OCI-LY3 (cell line): ENCODE results near the gene MUC13.

Experiments
- H2AFZ ChIP-seq: fragments of 200-600, 300-600 bp; shearing (Covaris generic); 2 replicates; pipeline ENCODE4 v1.6.0; 2014; ENCODE audit warnings: antibody characterized with exemption, low read depth, low read length
- H3K27ac ChIP-seq: fragments of 200-600, 300-600 bp; sonication (generic); 2 replicates; pipeline ENCODE4 v1.5.1; 2014; ENCODE audit warnings: mild to moderate bottlenecking, low read length, moderate library complexity, mixed read lengths
- H3K27me3 ChIP-seq: fragments of 200-600, 300-600 bp; sonication (generic); 2 replicates; pipeline ENCODE4 v1.6.1; 2014; ENCODE audit warnings: low read depth, low read length, mixed read lengths
- H3K36me3 ChIP-seq: fragments of 200-600, 300-600 bp; sonication (generic); replicated peaks from 2 replicates; pipeline ENCODE3; 2014; ENCODE audit warnings: low read depth, low read length, mixed read lengths
- H3K4me1 ChIP-seq: fragments of 300-600, 200-600 bp; sonication (generic); 2 replicates; pipeline ENCODE4 v1.6.1; 2014; ENCODE audit warnings: low read length, mixed read lengths
- H3K4me2 ChIP-seq: fragments of 200-600, 300-600 bp; sonication (generic); 2 replicates; pipeline ENCODE4 v1.6.1; 2014; ENCODE audit warnings: low read length, mixed read lengths
- H3K4me3 ChIP-seq: fragments of 300-600, 200-600 bp; sonication (generic); 2 replicates; pipeline ENCODE4 v1.5.1; 2014; ENCODE audit warnings: antibody characterized with exemption, mild to moderate bottlenecking, low read length, moderate library complexity
- H3K79me2 ChIP-seq: fragments of 300-600, 200-600 bp; shearing (Covaris generic); 2 replicates; pipeline ENCODE4 v1.6.1; 2014; ENCODE audit warnings: mild to moderate bottlenecking, low read length, mixed read lengths
- H3K9ac ChIP-seq: fragments of 300-600, 200-600 bp; shearing (Covaris generic); 2 replicates; pipeline ENCODE4 v1.6.0; 2014; ENCODE audit warnings: mild to moderate bottlenecking, low read length, moderate library complexity
- H3K9me3 ChIP-seq: fragments of 200-600, 300-600 bp; shearing (Covaris generic); 2 replicates; pipeline ENCODE4 v1.6.1; 2014; ENCODE audit warnings: low read length, mixed read lengths; ENCODE audit not compliant: insufficient read depth
- H4K20me1 ChIP-seq: fragments of 200-600, 300-600 bp; sonication (generic); 2 replicates; pipeline ENCODE4 v1.6.1; 2016; ENCODE audit warnings: low read length, mixed read lengths; ENCODE audit not compliant: insufficient read depth
- CTCF ChIP-seq: fragments of 200-600, 300-600 bp; sonication (generic); IDR thresholded peaks from 2 replicates; pipeline ENCODE4 v1.5.1; 2014; ENCODE audit warnings: antibody characterized with exemption, low read length, low read depth
- EZH2phosphoT487 ChIP-seq: fragments of 200-600 bp; shearing (Covaris generic); IDR thresholded peaks from 2 replicates; pipeline ENCODE4 v1.6.1; 2018; ENCODE audit warnings: antibody characterized with exemption, mixed run types, low read depth

The MUC13 gene

GRCh38 chr3:124904835-124905492 is 29.6 kb downstream of the MUC13 start:
- no peaks in the 10 kb centered on the region for H3K9me3 ChIP-seq
- H3K79me2 ChIP-seq, result no peaks in the 10 kb centered on the region
- H3K27me3 ChIP-seq, result peaks cover 21% of the 10 kb centered on the region
- H3K4me3 ChIP-seq, result no peak overlapping the region
- TF ChIP-seq CTCF (no peak), EZH2phosphoT487 (no peak)
- no peak overlapping the region for H3K9ac ChIP-seq
- H3K27ac ChIP-seq, result no peak overlapping the region
- H2AFZ ChIP-seq, result no peak overlapping the region
- no peak overlapping the region for H3K4me2 ChIP-seq
- no peaks in the 10 kb centered on the region for H4K20me1 ChIP-seq
- H3K36me3 ChIP-seq, result no peaks in the 10 kb centered on the region
- H3K4me1 ChIP-seq, result peaks cover 5% of the 10 kb centered on the region

- Histone ChIP-seq H3K79me2 (no peaks in the 10 kb centered on the region), H3K4me2 (no peak overlapping the region), H4K20me1 (no peaks in the 10 kb centered on the region), H3K27ac (no peak overlapping the region), H3K4me3 (no peak overlapping the region), H3K4me1 (peaks cover 5% of the 10 kb centered on the region), H2AFZ (no peak overlapping the region), H3K36me3 (no peaks in the 10 kb centered on the region), H3K9ac (no peak overlapping the region), H3K27me3 (peaks cover 21% of the 10 kb centered on the region), H3K9me3 (no peaks in the 10 kb centered on the region)
- no peak for TF ChIP-seq EZH2phosphoT487
- TF ChIP-seq CTCF, result no peak
Measured at GRCh38 chr3:124903896-124904834, 30.4 kb downstream of the MUC13 start.

GRCh38 chr3:124896824-124897526 is 37.6 kb downstream of the MUC13 start:
- H3K9me3 ChIP-seq, result no peaks in the 10 kb centered on the region
- no peaks in the 10 kb centered on the region for H4K20me1 ChIP-seq
- no peak overlapping the region for H3K4me3 ChIP-seq
- no peak overlapping the region for H3K4me2 ChIP-seq
- H3K36me3 ChIP-seq, result no peaks in the 10 kb centered on the region
- no peak overlapping the region for H2AFZ ChIP-seq
- no peak overlapping the region for H3K9ac ChIP-seq
- H3K79me2 ChIP-seq, result no peaks in the 10 kb centered on the region
- no peaks in the 10 kb centered on the region for H3K27me3 ChIP-seq
- TF ChIP-seq CTCF (no peak), EZH2phosphoT487 (no peak)
- H3K4me1 ChIP-seq, result peaks cover 5% of the 10 kb centered on the region
- no peak overlapping the region for H3K27ac ChIP-seq

- H3K4me1 ChIP-seq, result peaks cover 7% of the 10 kb centered on the region
- H3K27me3 ChIP-seq, result no peaks in the 10 kb centered on the region
- no peaks in the 10 kb centered on the region for H3K9me3 ChIP-seq
- no peaks in the 10 kb centered on the region for H3K79me2 ChIP-seq
- no peak overlapping the region for H2AFZ ChIP-seq
- no peak overlapping the region for H3K4me2 ChIP-seq
- TF ChIP-seq EZH2phosphoT487 (no peak), CTCF (no peak)
- no peak overlapping the region for H3K9ac ChIP-seq
- no peaks in the 10 kb centered on the region for H3K36me3 ChIP-seq
- no peaks in the 10 kb centered on the region for H4K20me1 ChIP-seq
- no peak overlapping the region for H3K4me3 ChIP-seq
- H3K27ac ChIP-seq, result no peak overlapping the region
Measured at GRCh38 chr3:124895756-124896155, 38.8 kb downstream of the MUC13 start.
